ENCODE measurements around the gene USP30. TPM values are rescaled to one million over a fixed set of nuclear protein-coding genes. Genes with fewer than 3 reads are reported as not detected.

Gene USP30
- polyA plus RNA-seq, 1 experiment: 18.2 TPM

- H3K4me3 ChIP-seq (ENCODE audit: low read depth, low read length): no peak overlapping the region
- H3K27ac ChIP-seq (ENCODE audit: low read depth, low read length): no peak overlapping the region
- CTCF ChIA-PET: no interaction called here
- H3K9me3 ChIP-seq (ENCODE audit: control insufficient read depth, insufficient read depth, low read length): no peaks in the 10 kb centered on the region
- DNase-seq (ENCODE audit: low read depth, low spot score): no peak
- no peaks in the 10 kb centered on the region for H3K27me3 ChIP-seq (ENCODE audit: control insufficient read depth, insufficient read depth, low read length)
- TF ChIP-seq CTCF (IDR thresholded peaks at IDR 0.05; ENCODE audit: low read depth, low read length): no peak
- POLR2A ChIA-PET: no interaction called here
These were observed 22.5 kb downstream of the USP30 start for GRCh38 chr12:109074866-109075265.

- ChIA-PET CTCF (no interaction called here), POLR2A (no interaction called here)
- TF ChIP-seq CTCF (IDR thresholded peaks at IDR 0.05; ENCODE audit: low read depth, low read length): no peak
- Histone ChIP-seq H3K27me3 (ENCODE audit: control insufficient read depth, insufficient read depth, low read length) (no peaks in the 10 kb centered on the region), H3K27ac (ENCODE audit: low read depth, low read length) (no peak overlapping the region), H3K4me3 (ENCODE audit: low read depth, low read length) (no peak overlapping the region), H3K9me3 (ENCODE audit: control insufficient read depth, insufficient read depth, low read length) (no peaks in the 10 kb centered on the region; the same call in 1 of the 2 replicates)
- DNase-seq (ENCODE audit: low read depth, low spot score): no peak
These were observed 30.4 kb downstream of the USP30 start for GRCh38 chr12:109082751-109083150.

GRCh38 chr12:109084425-109084824 is 32.0 kb downstream of the USP30 start:
- ChIA-PET CTCF (no interaction called here), POLR2A (no interaction called here)
- no peak for TF ChIP-seq CTCF (IDR thresholded peaks at IDR 0.05; ENCODE audit: low read depth, low read length)
- Histone ChIP-seq H3K9me3 (ENCODE audit: control insufficient read depth, insufficient read depth, low read length) (no peaks in the 10 kb centered on the region; the same call in 1 of the 2 replicates), H3K4me3 (ENCODE audit: low read depth, low read length) (no peak overlapping the region), H3K27ac (ENCODE audit: low read depth, low read length) (no peak overlapping the region), H3K27me3 (ENCODE audit: control insufficient read depth, insufficient read depth, low read length) (no peaks in the 10 kb centered on the region)
- DNase-seq (ENCODE audit: low read depth, low spot score): no peak

- CTCF ChIA-PET: interaction anchor here (0.6 kb wide), 1 partner anchor 27 kb away, joined by 4 read pairs; no protein-coding TSS in a partner anchor
- Histone ChIP-seq H3K9me3 (ENCODE audit: control insufficient read depth, insufficient read depth, low read length) (no peaks in the 10 kb centered on the region; the same call in 1 of the 2 replicates), H3K4me3 (ENCODE audit: low read depth, low read length) (no peak overlapping the region), H3K27ac (ENCODE audit: low read depth, low read length) (no peak overlapping the region), H3K27me3 (ENCODE audit: control insufficient read depth, insufficient read depth, low read length) (no peaks in the 10 kb centered on the region)
- TF ChIP-seq CTCF (IDR thresholded peaks at IDR 0.05; ENCODE audit: low read depth, low read length): no peak
- no peak for DNase-seq (ENCODE audit: low read depth, low spot score)
- POLR2A ChIA-PET: no interaction called here
These were observed 33.2 kb downstream of the USP30 start for GRCh38 chr12:109085590-109085989.

- TF ChIP-seq CTCF (IDR thresholded peaks at IDR 0.05; ENCODE audit: low read depth, low read length): no peak
- Histone ChIP-seq H3K27ac (ENCODE audit: low read depth, low read length) (no peak overlapping the region), H3K27me3 (ENCODE audit: control insufficient read depth, insufficient read depth, low read length) (no peaks in the 10 kb centered on the region), H3K9me3 (ENCODE audit: control insufficient read depth, insufficient read depth, low read length) (no peaks in the 10 kb centered on the region; the same call in 1 of the 2 replicates), H3K4me3 (ENCODE audit: low read depth, low read length) (no peak overlapping the region)
- CTCF ChIA-PET: interaction anchor here (0.6 to 1.6 kb wide), 2 partner anchors 24 to 283 kb away, joined by 3 to 5 read pairs; no protein-coding TSS in a partner anchor
- POLR2A ChIA-PET: no interaction called here
- no peak for DNase-seq (ENCODE audit: low read depth, low spot score)
These were observed 34.9 kb downstream of the USP30 start for GRCh38 chr12:109087250-109087649.

All from AG04450 (cell line).